SU-DHL-6 (cell line): ENCODE results near the gene PRDX3.

ENCODE experiments used
- H2AFZ ChIP-seq: fragments of 200-600 bp; sonication (generic); 2 replicates; pipeline ENCODE4 v1.6.1; 2014; ENCODE audit warnings: low read depth, mild to moderate bottlenecking, moderate library complexity, mixed read lengths, antibody characterized with exemption, low read length; ENCODE audit not compliant: severe bottlenecking
- H3F3A ChIP-seq: fragments of 200-600 bp; shearing (Covaris generic); 2 replicates; pipeline ENCODE4 v1.6.0; 2016; ENCODE audit warnings: antibody characterized with exemption, mild to moderate bottlenecking; ENCODE audit not compliant: insufficient read depth
- H3K27ac ChIP-seq: fragments of 200-600 bp; sonication (generic); 2 replicates; pipeline ENCODE4 v1.5.1; 2016; ENCODE audit warnings: low read depth, mild to moderate bottlenecking, low read length, moderate library complexity, mixed read lengths
- H3K27me3 ChIP-seq: fragments of 200-600 bp; sonication (generic), shearing (Covaris generic); 2 replicates; pipeline ENCODE4 v1.6.0; 2014; ENCODE audit warnings: mild to moderate bottlenecking, low read length
- H3K36me3 ChIP-seq: fragments of 200-600 bp; sonication (generic); 2 replicates; pipeline ENCODE4 v1.6.1; 2014; ENCODE audit warnings: mild to moderate bottlenecking, low read length, mixed read lengths
- H3K4me2 ChIP-seq: fragments of 300-600, 200-600 bp; shearing (Covaris generic), sonication (generic); 2 replicates; pipeline ENCODE4 v1.6.0; 2014; ENCODE audit warnings: low read length, low read depth, mild to moderate bottlenecking; ENCODE audit not compliant: poor library complexity, severe bottlenecking
- H3K4me3 ChIP-seq: fragments of 200-600 bp; sonication (generic); 2 replicates; pipeline ENCODE4 v1.5.1; 2014; ENCODE audit warnings: antibody characterized with exemption, low read length, mild to moderate bottlenecking, mixed read lengths; ENCODE audit not compliant: insufficient read depth, poor library complexity, severe bottlenecking
- H3K79me2 ChIP-seq: fragments of 200-600 bp; sonication (generic); 2 replicates; pipeline ENCODE4 v1.6.1; 2014; ENCODE audit warnings: mild to moderate bottlenecking, low read length, moderate library complexity; ENCODE audit not compliant: insufficient read depth
- H3K9ac ChIP-seq: fragments of 200-600 bp; sonication (generic); 2 replicates; pipeline ENCODE4 v1.7.0; 2014; ENCODE audit warnings: mild to moderate bottlenecking, low read length
- H3K9me2 ChIP-seq: fragments of 200-600 bp; sonication (generic); replicated peaks from 2 replicates; pipeline ENCODE4 v1.6.1; 2014; ENCODE audit warnings: low read length; ENCODE audit not compliant: insufficient read depth
- H3K9me3 ChIP-seq: fragments of 200-600 bp; sonication (generic); 2 replicates; pipeline ENCODE4 v1.6.1; 2014; ENCODE audit warnings: low read length, mixed read lengths; ENCODE audit not compliant: insufficient read depth
- H4K20me1 ChIP-seq: fragments of 200-600 bp; sonication (generic); 2 replicates; pipeline ENCODE4 v1.6.1; 2014; ENCODE audit warnings: low read depth, mild to moderate bottlenecking, antibody characterized with exemption, low read length, moderate library complexity, mixed read lengths
- CTCF ChIP-seq: fragments of 200-600 bp; sonication (generic); IDR thresholded peaks from one replicate; pipeline ENCODE4 v1.5.1; 2017; ENCODE audit warnings: antibody characterized with exemption, mild to moderate bottlenecking, low read length, moderate library complexity; ENCODE audit not compliant: insufficient read depth, poor library complexity, severe bottlenecking
- EZH2phosphoT487 ChIP-seq: fragments of 200-600 bp; sonication (generic), shearing (Covaris generic); conservative IDR thresholded peaks from 2 replicates; pipeline ENCODE4 v1.6.1; 2018; ENCODE audit warnings: mild to moderate bottlenecking, antibody characterized with exemption, low read length, moderate library complexity, mixed read lengths

Gene PRDX3

GRCh38 chr10:119198438-119198837, 19.8 kb upstream of the PRDX3 start:
- H2AFZ ChIP-seq = no peak overlapping the region
- no peaks in the 10 kb centered on the region for H3F3A ChIP-seq
- H3K4me3 ChIP-seq = no peak overlapping the region
- no peaks in the 10 kb centered on the region for H3K36me3 ChIP-seq
- no peaks in the 10 kb centered on the region for H3K79me2 ChIP-seq
- no peak overlapping the region for H3K4me2 ChIP-seq
- H3K27me3 ChIP-seq = no peaks in the 10 kb centered on the region
- H3K9me3 ChIP-seq = no peaks in the 10 kb centered on the region
- no peaks in the 10 kb centered on the region for H4K20me1 ChIP-seq
- no peak overlapping the region for H3K9ac ChIP-seq
- no peaks in the 10 kb centered on the region for H3K9me2 ChIP-seq
- H3K27ac ChIP-seq = no peak overlapping the region
- peak; percentile 52 for TF ChIP-seq CTCF
- TF ChIP-seq EZH2phosphoT487 = no peak

GRCh38 chr10:119197921-119198320, 19.3 kb upstream of the PRDX3 start:
- no peaks in the 10 kb centered on the region for H3K27me3 ChIP-seq
- no peaks in the 10 kb centered on the region for H3K9me2 ChIP-seq
- no peaks in the 10 kb centered on the region for H3K79me2 ChIP-seq
- H2AFZ ChIP-seq = no peak overlapping the region
- H3K4me2 ChIP-seq = no peak overlapping the region
- TF ChIP-seq CTCF (no peak), EZH2phosphoT487 (no peak)
- H3K4me3 ChIP-seq = no peak overlapping the region
- H4K20me1 ChIP-seq = no peaks in the 10 kb centered on the region
- H3K9me3 ChIP-seq = no peaks in the 10 kb centered on the region
- H3K27ac ChIP-seq = no peak overlapping the region
- H3F3A ChIP-seq = no peaks in the 10 kb centered on the region
- no peaks in the 10 kb centered on the region for H3K36me3 ChIP-seq
- no peak overlapping the region for H3K9ac ChIP-seq

GRCh38 chr10:119191881-119192280, 13.3 kb upstream of the PRDX3 start:
- Histone ChIP-seq H3K36me3 (no peaks in the 10 kb centered on the region), H3K27me3 (no peaks in the 10 kb centered on the region), H4K20me1 (no peaks in the 10 kb centered on the region), H3K79me2 (no peaks in the 10 kb centered on the region), H3F3A (no peaks in the 10 kb centered on the region), H3K27ac (no peak overlapping the region), H2AFZ (no peak overlapping the region), H3K4me2 (no peak overlapping the region), H3K9me3 (no peaks in the 10 kb centered on the region), H3K4me3 (no peak overlapping the region), H3K9ac (no peak overlapping the region), H3K9me2 (no peaks in the 10 kb centered on the region)
- TF ChIP-seq EZH2phosphoT487 = no peak

GRCh38 chr10:119190954-119191785, 12.6 kb upstream of the PRDX3 start:
- Histone ChIP-seq H3K27ac (no peak overlapping the region), H3K9me2 (no peaks in the 10 kb centered on the region), H4K20me1 (no peaks in the 10 kb centered on the region), H3K79me2 (no peaks in the 10 kb centered on the region), H3K36me3 (no peaks in the 10 kb centered on the region), H3K4me3 (no peak overlapping the region), H3K27me3 (no peaks in the 10 kb centered on the region), H2AFZ (no peak overlapping the region), H3K9ac (no peak overlapping the region), H3K9me3 (no peaks in the 10 kb centered on the region), H3F3A (no peaks in the 10 kb centered on the region), H3K4me2 (no peak overlapping the region)
- TF ChIP-seq CTCF (no peak), EZH2phosphoT487 (no peak)
